ENCODE results near the gene NLK. TPM values are rescaled to one million over a fixed set of nuclear protein-coding genes. Genes with fewer than 3 reads are reported as not detected.

The NLK gene
- total RNA-seq, 1 experiment from 2014 or later: 31.8 TPM

GRCh38 chr17:28227316-28228108 lies 185.0 kb downstream of the NLK start:
- no peak overlapping the region for H3K27ac ChIP-seq (ENCODE audit: insufficient read length, low read depth, low read length)
- H2AK5ac ChIP-seq (ENCODE audit: insufficient read length, low read length): no peak overlapping the region
- peak; percentile 100 for DNase-seq
- H4K8ac ChIP-seq (replicated peaks; ENCODE audit: insufficient read length, low read depth, low read length): no peak overlapping the region
- peak overlapping the region; percentile 93 for H3K18ac ChIP-seq (ENCODE audit: insufficient read length, low read depth, low read length)
- H3K4me1 ChIP-seq (ENCODE audit: insufficient read depth, low read length): peaks cover 3% of the 10 kb centered on the region; the same call in 1 of the 2 replicates
- H3K27me3 ChIP-seq (ENCODE audit: insufficient read depth, low read length): no peaks in the 10 kb centered on the region
- H2BK15ac ChIP-seq (ENCODE audit: low read depth, low read length): no peak overlapping the region
- no peak overlapping the region for H2BK12ac ChIP-seq (ENCODE audit: insufficient read length, low read depth, low read length)
- no peak overlapping the region for H3K23ac ChIP-seq (ENCODE audit: insufficient read length, low read depth, low read length)
- Mint-ChIP-seq H3K9me3 (peaks cover 10 to 13% of the 10 kb centered on the region in 2 experiments; a peak in 4 of 5 replicates), H3K27me3 (ENCODE audit: low read depth) (peaks cover 2% of the 10 kb centered on the region), H3K36me3 (ENCODE audit: insufficient read depth in 1 of 3, low read depth in 3 of 3) (peaks cover 5 to 11% (median 11%) of the 10 kb centered on the region in 3 experiments; a peak in 6 of 7 replicates), H3K4me1 (peaks cover 28 to 33% of the 10 kb centered on the region in 2 experiments), H3K4me3 (peak overlapping the region; percentile 88 to 94), H3K27ac (peak overlapping the region; percentile 99 to 100 (median 99))
- TF ChIP-seq, protein P1, sequence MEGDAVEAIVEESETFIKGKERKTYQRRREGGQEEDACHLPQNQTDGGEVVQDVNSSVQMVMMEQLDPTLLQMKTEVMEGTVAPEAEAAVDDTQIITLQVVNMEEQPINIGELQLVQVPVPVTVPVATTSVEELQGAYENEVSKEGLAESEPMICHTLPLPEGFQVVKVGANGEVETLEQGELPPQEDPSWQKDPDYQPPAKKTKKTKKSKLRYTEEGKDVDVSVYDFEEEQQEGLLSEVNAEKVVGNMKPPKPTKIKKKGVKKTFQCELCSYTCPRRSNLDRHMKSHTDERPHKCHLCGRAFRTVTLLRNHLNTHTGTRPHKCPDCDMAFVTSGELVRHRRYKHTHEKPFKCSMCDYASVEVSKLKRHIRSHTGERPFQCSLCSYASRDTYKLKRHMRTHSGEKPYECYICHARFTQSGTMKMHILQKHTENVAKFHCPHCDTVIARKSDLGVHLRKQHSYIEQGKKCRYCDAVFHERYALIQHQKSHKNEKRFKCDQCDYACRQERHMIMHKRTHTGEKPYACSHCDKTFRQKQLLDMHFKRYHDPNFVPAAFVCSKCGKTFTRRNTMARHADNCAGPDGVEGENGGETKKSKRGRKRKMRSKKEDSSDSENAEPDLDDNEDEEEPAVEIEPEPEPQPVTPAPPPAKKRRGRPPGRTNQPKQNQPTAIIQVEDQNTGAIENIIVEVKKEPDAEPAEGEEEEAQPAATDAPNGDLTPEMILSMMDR (conservative IDR thresholded peaks at IDR 0.05): no peak
- H2AFZ ChIP-seq (ENCODE audit: low read length): no peak overlapping the region
- no CpG with 5 or more reads among the region's 66 CpGs for WGBS (ENCODE audit: extremely low coverage, insufficient read length, low lambda C conversion rate)
- no peak overlapping the region for H3K4ac ChIP-seq (ENCODE audit: low read depth, low read length)
- H4K20me1 ChIP-seq (ENCODE audit: control insufficient read depth, insufficient read depth, insufficient read length): no peaks in the 10 kb centered on the region
- no peak overlapping the region for H2BK20ac ChIP-seq (ENCODE audit: low read depth, low read length, poor library complexity, severe bottlenecking)
- H3K79me1 ChIP-seq (ENCODE audit: insufficient read depth, low read depth, low read length, poor library complexity, severe bottlenecking): no peaks in the 10 kb centered on the region
- no peak overlapping the region for H2BK5ac ChIP-seq (ENCODE audit: insufficient read length, low read length)
- H4K5ac ChIP-seq (ENCODE audit: insufficient read length, low read depth, low read length): no peak overlapping the region
- no peak overlapping the region for H4K91ac ChIP-seq (ENCODE audit: insufficient read length, low read depth, low read length)
- peak overlapping the region; percentile 77 for H3K9ac ChIP-seq (ENCODE audit: extremely low read depth, insufficient read length, low read length)
- H3K56ac ChIP-seq (ENCODE audit: insufficient read length, low read depth, low read length): no peak overlapping the region
- H3K4me2 ChIP-seq (ENCODE audit: insufficient read depth, insufficient read length, low read length): peak overlapping the region; percentile 76
- H3K79me2 ChIP-seq (ENCODE audit: insufficient read depth, low read length): no peaks in the 10 kb centered on the region
- peak overlapping the region; percentile 91 for H3K14ac ChIP-seq (ENCODE audit: insufficient read depth, low read length)
- H2BK120ac ChIP-seq (ENCODE audit: low read depth, low read length, poor library complexity, severe bottlenecking): no peak overlapping the region
- H3K23me2 ChIP-seq (ENCODE audit: insufficient read length, low read depth, low read length, poor library complexity, severe bottlenecking): peaks cover 10% of the 10 kb centered on the region
- H3K9me3 ChIP-seq (ENCODE audit: control insufficient read depth, low read depth, low read length): no peaks in the 10 kb centered on the region
- H3T11ph ChIP-seq (ENCODE audit: low read length): no peak overlapping the region

Data from H9 (cell line).